Keratinocyte (primary cell): ENCODE results near the gene CDKAL1.

Experiments used
- EZH2 ChIP-seq: IDR thresholded peaks from one replicate; pipeline ENCODE4 v1.6.1; 2012; ENCODE audit warnings: inconsistent platforms, mild to moderate bottlenecking, low read length, moderate library complexity
- TF ChIP-seq, protein P1 (sequence below), 3 experiments: IDR thresholded peaks in 1 of 3; conservative IDR thresholded peaks in 1 of 3; optimal IDR thresholded peaks in 1 of 3; 2 replicates in 2 of 3; 3 replicates in 1 of 3; pipeline versions ENCODE3 to v1.5.1; 2011; ENCODE audit warnings: low read length in 3 of 3, mild to moderate bottlenecking in 3 of 3, moderate library complexity in 2 of 3, control low read depth in 1 of 3, inconsistent platforms in 1 of 3; ENCODE audit not compliant: insufficient read depth in 2 of 3; ENCODE audit errors: extremely low read depth in 1 of 3

DNA sequence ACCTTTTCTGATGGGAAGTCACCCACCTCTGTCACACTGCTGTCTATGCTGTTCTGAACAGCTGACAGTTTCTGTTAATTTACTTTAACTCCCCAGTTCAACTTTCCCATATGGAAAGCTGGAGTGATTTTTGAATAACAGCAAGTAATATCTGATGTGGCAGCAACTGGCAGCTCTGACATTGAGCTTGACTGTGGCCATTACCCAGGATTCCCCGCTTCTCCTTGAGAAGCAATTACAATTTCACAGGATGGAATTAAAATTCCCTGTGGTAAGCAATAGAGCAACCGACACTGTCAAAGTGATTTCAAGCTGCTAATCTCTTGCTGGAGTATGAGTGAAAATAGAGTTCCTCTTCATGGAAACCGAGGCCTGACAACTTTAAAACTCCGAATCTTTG lies 711.2 kb downstream of the CDKAL1 start:
- TF ChIP-seq, protein P1, sequence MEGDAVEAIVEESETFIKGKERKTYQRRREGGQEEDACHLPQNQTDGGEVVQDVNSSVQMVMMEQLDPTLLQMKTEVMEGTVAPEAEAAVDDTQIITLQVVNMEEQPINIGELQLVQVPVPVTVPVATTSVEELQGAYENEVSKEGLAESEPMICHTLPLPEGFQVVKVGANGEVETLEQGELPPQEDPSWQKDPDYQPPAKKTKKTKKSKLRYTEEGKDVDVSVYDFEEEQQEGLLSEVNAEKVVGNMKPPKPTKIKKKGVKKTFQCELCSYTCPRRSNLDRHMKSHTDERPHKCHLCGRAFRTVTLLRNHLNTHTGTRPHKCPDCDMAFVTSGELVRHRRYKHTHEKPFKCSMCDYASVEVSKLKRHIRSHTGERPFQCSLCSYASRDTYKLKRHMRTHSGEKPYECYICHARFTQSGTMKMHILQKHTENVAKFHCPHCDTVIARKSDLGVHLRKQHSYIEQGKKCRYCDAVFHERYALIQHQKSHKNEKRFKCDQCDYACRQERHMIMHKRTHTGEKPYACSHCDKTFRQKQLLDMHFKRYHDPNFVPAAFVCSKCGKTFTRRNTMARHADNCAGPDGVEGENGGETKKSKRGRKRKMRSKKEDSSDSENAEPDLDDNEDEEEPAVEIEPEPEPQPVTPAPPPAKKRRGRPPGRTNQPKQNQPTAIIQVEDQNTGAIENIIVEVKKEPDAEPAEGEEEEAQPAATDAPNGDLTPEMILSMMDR (optimal IDR thresholded peaks at IDR 0.05 in 1 of 3, IDR thresholded peaks at IDR 0.05 in 1 of 3, conservative IDR thresholded peaks at IDR 0.05 in 1 of 3; ENCODE audit: extremely low read depth in 1 of 3, insufficient read depth in 2 of 3, low read length in 3 of 3) = no peak
- no peak for TF ChIP-seq EZH2
